Progenitor cell of endocrine pancreas (in vitro differentiated cells): ENCODE measurements around the gene FSCN2. TPM values are rescaled to one million over a fixed set of nuclear protein-coding genes. Genes with fewer than 3 reads are reported as not detected.

Source experiments
- DNase-seq: peaks from one replicate; pipeline ENCODE4 v3.0.0; 2021; ENCODE audit warnings: low spot score; ENCODE audit not compliant: unreplicated experiment
- H3K27ac Mint-ChIP-seq: 2 replicates; pipeline ENCODE4 v1.8.0; 2021; ENCODE audit warnings: mild to moderate bottlenecking, moderate library complexity, mixed read lengths
- H3K27me3 Mint-ChIP-seq: 2 replicates; pipeline ENCODE4 v1.8.0; 2021; ENCODE audit warnings: mixed read lengths
- H3K36me3 Mint-ChIP-seq: 2 replicates; pipeline ENCODE4 v1.8.0; 2022; ENCODE audit warnings: mixed read lengths; ENCODE audit not compliant: insufficient read depth
- H3K4me1 Mint-ChIP-seq: 2 replicates; pipeline ENCODE4 v1.8.0; 2021; ENCODE audit warnings: low read depth, mixed read lengths
- H3K4me3 Mint-ChIP-seq: 2 replicates; pipeline ENCODE4 v1.8.0; 2021; ENCODE audit warnings: low read depth, mild to moderate bottlenecking, moderate library complexity, mixed read lengths
- H3K9me3 Mint-ChIP-seq: 2 replicates; pipeline ENCODE4 v1.8.0; 2021; ENCODE audit warnings: low read depth, mixed read lengths
- total RNA-seq: library from RNA; stranded (reverse); gene quantifications from 2 replicates; pipeline ENCODE4 v1.2.1, GENCODE V29; 2021
- TF ChIP-seq, protein P1 (sequence below): fragments of 200-600 bp; sonication (generic); IDR thresholded peaks from one replicate; pipeline ENCODE4 v1.5.0; 2021; ENCODE audit warnings: antibody characterized with exemption, mild to moderate bottlenecking; ENCODE audit not compliant: unreplicated experiment

FSCN2 gene
- total RNA-seq, 1 donor from 2014 or later, result 5.3 TPM

DNA sequence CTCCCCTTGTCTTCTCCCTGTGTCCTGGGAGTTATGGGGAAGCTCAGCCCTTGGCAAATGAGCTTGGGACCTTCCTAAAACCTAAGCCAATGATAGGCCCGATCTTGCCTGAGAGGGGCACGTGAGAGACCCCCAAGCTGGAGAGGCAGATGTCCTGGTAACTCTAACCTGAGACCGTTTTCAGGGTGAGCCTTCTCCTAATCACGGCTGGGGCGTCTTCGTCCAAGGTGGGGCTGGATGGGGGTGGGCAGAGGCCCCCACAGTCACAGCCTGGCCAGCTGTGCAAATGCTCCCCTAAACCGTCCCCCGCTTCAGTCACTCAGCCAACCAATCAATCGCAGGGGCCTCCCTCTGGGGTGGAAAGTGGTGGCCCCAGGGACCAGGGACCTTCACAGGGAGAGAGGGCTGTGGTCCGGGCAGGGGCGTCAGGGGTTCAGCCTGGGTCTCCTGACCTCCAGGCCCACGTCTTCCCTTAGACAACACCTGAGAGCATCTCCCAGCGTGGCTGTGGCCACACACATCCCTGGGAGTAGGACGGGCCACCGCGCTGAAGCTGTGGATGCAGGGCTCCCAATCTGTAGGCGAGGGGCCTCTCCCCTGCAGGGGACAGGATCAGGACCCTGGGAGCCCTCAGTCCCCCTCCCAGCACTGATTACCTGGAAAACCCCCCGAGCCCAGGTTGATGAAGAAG lies 46.2 kb upstream of the FSCN2 start:
- no peak for DNase-seq
- Mint-ChIP-seq H3K4me1 (peaks cover 10% of the 10 kb centered on the region), H3K4me3 (no peak overlapping the region), H3K27ac (peak overlapping the region; percentile 89), H3K27me3 (peaks cover 34% of the 10 kb centered on the region), H3K9me3 (no peaks in the 10 kb centered on the region), H3K36me3 (peaks cover 1% of the 10 kb centered on the region)
- TF ChIP-seq, protein P1, sequence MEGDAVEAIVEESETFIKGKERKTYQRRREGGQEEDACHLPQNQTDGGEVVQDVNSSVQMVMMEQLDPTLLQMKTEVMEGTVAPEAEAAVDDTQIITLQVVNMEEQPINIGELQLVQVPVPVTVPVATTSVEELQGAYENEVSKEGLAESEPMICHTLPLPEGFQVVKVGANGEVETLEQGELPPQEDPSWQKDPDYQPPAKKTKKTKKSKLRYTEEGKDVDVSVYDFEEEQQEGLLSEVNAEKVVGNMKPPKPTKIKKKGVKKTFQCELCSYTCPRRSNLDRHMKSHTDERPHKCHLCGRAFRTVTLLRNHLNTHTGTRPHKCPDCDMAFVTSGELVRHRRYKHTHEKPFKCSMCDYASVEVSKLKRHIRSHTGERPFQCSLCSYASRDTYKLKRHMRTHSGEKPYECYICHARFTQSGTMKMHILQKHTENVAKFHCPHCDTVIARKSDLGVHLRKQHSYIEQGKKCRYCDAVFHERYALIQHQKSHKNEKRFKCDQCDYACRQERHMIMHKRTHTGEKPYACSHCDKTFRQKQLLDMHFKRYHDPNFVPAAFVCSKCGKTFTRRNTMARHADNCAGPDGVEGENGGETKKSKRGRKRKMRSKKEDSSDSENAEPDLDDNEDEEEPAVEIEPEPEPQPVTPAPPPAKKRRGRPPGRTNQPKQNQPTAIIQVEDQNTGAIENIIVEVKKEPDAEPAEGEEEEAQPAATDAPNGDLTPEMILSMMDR, result no peak

GRCh38 chr17:81482673-81483072 lies 45.5 kb upstream of the FSCN2 start:
- H3K27ac Mint-ChIP-seq, result no peak overlapping the region
- no peak for DNase-seq
- H3K4me3 Mint-ChIP-seq, result peak overlapping the region; percentile 46
- no peaks in the 10 kb centered on the region for H3K9me3 Mint-ChIP-seq
- H3K4me1 Mint-ChIP-seq, result peaks cover 8% of the 10 kb centered on the region
- TF ChIP-seq, protein P1, result no peak
- peaks cover 32% of the 10 kb centered on the region for H3K27me3 Mint-ChIP-seq
- peaks cover 1% of the 10 kb centered on the region for H3K36me3 Mint-ChIP-seq

DNA sequence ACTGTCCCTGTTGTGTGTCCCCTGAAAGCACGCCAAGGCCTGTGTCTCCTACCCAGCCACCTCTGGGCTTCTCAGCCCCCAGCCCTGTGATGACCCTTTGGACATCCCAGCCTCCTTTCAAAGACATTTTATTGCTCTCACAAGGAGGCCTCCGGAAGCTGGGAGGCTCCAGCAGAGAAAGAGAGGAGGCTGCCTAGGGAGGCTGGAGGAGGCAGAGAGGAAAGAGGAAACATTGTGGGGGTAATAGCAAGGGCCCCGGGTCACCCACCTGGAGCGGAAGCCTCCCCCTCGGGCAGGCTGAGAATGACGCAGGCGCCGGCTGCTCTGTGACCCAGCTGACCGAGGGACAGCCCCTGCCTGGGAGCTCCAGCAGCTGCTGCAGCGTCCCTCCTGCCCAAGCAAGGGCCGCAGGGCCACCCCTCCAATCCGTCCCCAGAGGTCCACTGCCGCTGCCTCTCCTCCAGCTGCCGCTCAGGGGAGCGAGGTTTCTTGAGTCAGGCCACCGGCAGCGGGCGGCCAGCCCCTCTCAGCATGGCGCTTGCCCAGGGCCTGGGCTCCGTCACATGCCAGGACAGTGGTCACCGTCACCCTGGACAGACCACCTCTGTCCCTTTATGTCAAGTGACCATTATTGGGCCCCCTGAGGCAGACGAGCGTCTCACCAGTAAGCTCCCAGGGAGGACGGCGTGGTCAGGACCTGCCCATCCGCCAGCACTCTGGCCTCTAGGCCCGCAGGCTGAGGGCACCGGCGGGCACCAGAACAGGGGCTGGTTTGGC lies 44.9 kb upstream of the FSCN2 start:
- no peak overlapping the region for H3K27ac Mint-ChIP-seq
- no peaks in the 10 kb centered on the region for H3K9me3 Mint-ChIP-seq
- peak overlapping the region; percentile 45 for H3K4me3 Mint-ChIP-seq
- peaks cover 5% of the 10 kb centered on the region for H3K4me1 Mint-ChIP-seq
- DNase-seq, result no peak
- TF ChIP-seq, protein P1, result no peak
- H3K36me3 Mint-ChIP-seq, result no peaks in the 10 kb centered on the region
- peaks cover 27% of the 10 kb centered on the region for H3K27me3 Mint-ChIP-seq

GRCh38 chr17:81483862-81484194 lies 44.3 kb upstream of the FSCN2 start:
- no peaks in the 10 kb centered on the region for H3K36me3 Mint-ChIP-seq
- DNase-seq, result no peak
- H3K27me3 Mint-ChIP-seq, result peaks cover 27% of the 10 kb centered on the region
- TF ChIP-seq, protein P1, result no peak
- H3K4me3 Mint-ChIP-seq, result peak overlapping the region; percentile 45
- H3K4me1 Mint-ChIP-seq, result peaks cover 5% of the 10 kb centered on the region
- no peaks in the 10 kb centered on the region for H3K9me3 Mint-ChIP-seq
- no peak overlapping the region for H3K27ac Mint-ChIP-seq

DNA sequence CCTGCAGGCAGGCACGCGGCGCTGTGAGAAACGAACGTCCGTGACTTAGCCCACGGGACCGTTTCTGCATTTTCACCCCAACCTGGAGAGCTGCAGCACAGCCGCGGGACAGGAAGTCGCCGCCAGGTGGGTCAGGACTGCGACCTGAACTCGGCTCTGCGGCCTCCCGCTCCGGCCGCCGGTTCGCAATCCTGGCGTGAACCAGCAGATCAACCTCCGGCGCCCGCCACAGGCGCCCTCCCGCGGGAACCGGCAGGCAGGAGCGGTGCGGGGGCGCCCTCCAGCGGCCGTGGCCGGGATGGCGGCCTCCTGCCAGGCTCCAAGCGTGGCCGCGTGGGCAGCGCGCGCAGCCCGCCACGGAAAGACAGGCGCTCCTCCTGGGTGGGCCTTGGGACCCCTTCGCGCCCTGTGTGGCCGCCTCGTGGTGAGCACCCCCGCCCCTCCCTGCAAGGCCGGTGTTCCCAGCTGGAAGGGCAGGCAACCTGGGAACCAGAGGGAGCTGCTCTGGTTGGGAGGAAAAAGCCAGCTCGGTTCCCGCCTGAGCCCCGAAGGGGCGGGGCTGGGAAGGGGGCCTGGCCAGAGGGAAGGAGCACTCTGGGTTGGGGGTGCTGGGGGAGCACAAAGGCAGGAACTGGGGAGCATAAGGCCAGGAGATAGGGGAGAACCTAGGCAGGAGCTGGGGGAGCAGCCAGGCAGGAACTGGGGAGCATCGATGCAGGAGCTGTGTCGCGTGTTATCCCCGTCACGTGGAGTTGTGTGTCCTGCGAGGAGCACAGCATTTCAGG lies 43.8 kb upstream of the FSCN2 start:
- DNase-seq, result peak; percentile 91
- TF ChIP-seq, protein P1, result peak; percentile 100
- no peaks in the 10 kb centered on the region for H3K9me3 Mint-ChIP-seq
- no peak overlapping the region for H3K27ac Mint-ChIP-seq
- peaks cover 5% of the 10 kb centered on the region for H3K4me1 Mint-ChIP-seq
- no peaks in the 10 kb centered on the region for H3K36me3 Mint-ChIP-seq
- H3K27me3 Mint-ChIP-seq, result peaks cover 26% of the 10 kb centered on the region
- H3K4me3 Mint-ChIP-seq, result no peak overlapping the region
